HAP-1 (cell line): Measurements from ENCODE around the gene COL8A1.
A peak's percentile ranks its signal among the peaks of the same experiment; 100 is the strongest.

Experiments
- DNase-seq, 2 experiments: peaks; one replicate each; pipeline ENCODE4 v3.0.0-alpha.2; 2016 to 2020; ENCODE audit warnings: low spot score in 2 of 2
- H3K27me3 ChIP-seq: fragments of 250-450 bp; sonication (Bioruptor Pico); 2 replicates; pipeline ENCODE4 v1.5.1; 2020; ENCODE audit warnings: low read depth, mild to moderate bottlenecking, moderate library complexity
- H3K36me3 ChIP-seq: fragments of 250-450 bp; sonication (Bioruptor Pico); replicated peaks from 2 replicates; pipeline ENCODE4 v1.5.1; 2020; ENCODE audit warnings: mild to moderate bottlenecking
- H3K4me1 ChIP-seq: fragments of 250-450 bp; sonication (Bioruptor Pico); 2 replicates; pipeline ENCODE4 v1.5.1; 2020; ENCODE audit warnings: mild to moderate bottlenecking
- H3K4me3 ChIP-seq: fragments of 250-450 bp; sonication (Bioruptor Pico); 2 replicates; pipeline ENCODE4 v1.5.1; 2020; ENCODE audit warnings: mild to moderate bottlenecking, moderate library complexity
- H3K9me3 ChIP-seq: fragments of 250-450 bp; sonication (Bioruptor Pico); 2 replicates; pipeline ENCODE4 v1.5.1; 2020; ENCODE audit warnings: mild to moderate bottlenecking, moderate library complexity
- in situ Hi-C: fragments of 300-500 bp; cut with MboI; formaldehyde crosslinking; loops from 3 replicates; pipeline ENCODE4 v1.14.3; 2020; ENCODE audit warnings: low sequenced_read_pairs, inconsistent platforms, mixed read lengths

Gene COL8A1

DNA sequence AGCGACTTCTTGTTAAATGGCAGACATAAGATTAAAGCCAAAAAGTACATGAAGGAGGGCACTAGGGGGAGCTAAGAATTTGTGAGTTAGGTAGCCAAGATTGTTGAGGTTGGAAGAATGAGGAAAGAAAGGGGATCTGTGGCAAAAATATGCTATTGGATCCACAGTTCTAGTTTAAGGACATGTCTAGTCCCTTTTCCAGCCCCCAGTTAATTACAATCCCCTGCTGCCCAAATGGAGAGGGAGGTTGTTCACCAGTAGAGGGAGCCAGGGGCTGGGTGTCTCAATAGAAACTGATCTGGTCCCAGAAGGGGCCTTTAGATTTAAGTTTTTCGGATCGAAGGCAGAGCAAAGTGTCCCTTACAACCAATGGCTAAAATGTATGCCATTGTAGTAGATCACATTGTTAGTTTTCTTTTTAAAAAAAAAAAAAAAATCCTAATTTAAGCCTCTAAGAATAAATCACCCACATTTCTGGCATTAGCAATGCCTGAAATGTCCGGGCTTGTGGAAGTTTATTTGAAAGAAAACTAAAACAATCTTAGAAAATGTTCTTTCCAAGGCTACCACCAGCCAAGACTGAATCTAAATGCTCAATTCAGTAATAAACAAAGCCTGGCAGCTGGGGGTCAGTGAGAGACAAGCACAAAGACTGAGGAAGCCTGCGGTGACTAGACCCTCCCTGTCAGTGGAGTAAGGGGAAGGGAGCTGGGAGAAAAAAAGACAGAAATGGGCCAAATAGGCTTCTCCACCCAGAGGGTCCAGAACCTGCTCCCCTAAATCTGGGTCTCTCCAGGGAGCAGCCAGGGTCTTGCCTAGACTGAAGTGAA is 7.1 kb downstream of the COL8A1 start:
- in situ Hi-C loops: no loop called here
- no peaks in the 10 kb centered on the region for H3K9me3 ChIP-seq
- H3K36me3 ChIP-seq: no peaks in the 10 kb centered on the region
- no peak overlapping the region for H3K4me3 ChIP-seq
- DNase-seq: peak; percentile 6 to 61
- peaks cover 25% of the 10 kb centered on the region for H3K27me3 ChIP-seq
- no peaks in the 10 kb centered on the region for H3K4me1 ChIP-seq

DNA sequence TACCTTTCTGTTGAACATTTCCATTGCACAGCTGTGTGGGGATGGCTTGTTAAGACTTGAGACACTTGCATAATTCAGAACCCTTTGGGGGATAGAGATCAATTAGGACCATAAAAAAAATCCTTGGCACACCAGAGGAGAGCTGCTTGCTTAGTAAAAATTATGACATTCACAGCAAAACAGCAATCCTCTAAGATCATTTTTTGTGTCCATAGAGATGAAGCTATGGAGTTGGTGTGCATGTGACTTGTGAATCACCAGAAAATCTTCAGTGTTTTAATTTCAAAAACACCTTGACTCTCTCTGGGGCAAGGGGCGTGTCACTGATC is 7.7 kb downstream of the COL8A1 start:
- Histone ChIP-seq H3K4me1 (no peaks in the 10 kb centered on the region), H3K4me3 (no peak overlapping the region), H3K36me3 (no peaks in the 10 kb centered on the region), H3K9me3 (no peaks in the 10 kb centered on the region), H3K27me3 (peaks cover 20% of the 10 kb centered on the region)
- no peak for DNase-seq
- in situ Hi-C loops: no loop called here

DNA sequence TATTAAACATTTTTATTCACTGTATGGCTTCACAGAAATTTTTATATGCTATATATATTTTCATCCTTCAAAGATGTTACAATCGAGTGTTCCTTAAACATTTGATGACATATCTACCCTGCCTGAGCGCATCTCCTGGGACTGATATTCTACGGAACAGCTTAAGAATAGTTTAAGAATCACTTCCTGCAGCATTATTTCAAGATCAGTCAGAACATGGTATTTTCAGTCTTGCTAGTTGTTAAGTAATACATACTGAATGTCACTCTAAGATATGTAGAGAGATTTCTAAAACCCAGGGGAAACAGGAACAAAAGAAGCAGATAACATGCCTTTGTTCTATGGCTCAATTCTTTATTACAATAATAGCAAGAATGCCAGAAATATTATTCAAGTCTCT is 8.7 kb downstream of the COL8A1 start:
- Histone ChIP-seq H3K9me3 (no peaks in the 10 kb centered on the region), H3K4me1 (no peaks in the 10 kb centered on the region), H3K36me3 (no peaks in the 10 kb centered on the region), H3K4me3 (no peak overlapping the region), H3K27me3 (peaks cover 17% of the 10 kb centered on the region)
- no peak for DNase-seq
- in situ Hi-C loops: no loop called here

DNA sequence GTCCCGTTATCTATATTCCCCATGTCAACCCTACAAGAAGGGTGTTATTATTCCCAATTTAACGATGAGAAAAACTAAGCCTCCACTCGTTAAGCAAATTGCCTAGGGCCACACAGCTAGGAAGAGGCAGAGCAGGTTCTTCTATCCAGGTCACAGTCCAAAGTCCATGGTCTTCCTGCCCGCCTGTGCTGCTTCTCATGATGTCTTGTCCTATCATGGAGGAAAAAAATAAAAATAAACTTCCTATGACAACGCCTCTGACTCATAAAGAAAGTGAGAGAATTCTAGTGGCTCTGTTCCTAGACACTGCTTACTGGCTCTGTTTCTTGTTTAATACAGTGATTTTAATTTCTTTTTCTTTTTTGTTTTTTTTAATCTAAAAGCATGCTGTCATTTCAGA is 9.7 kb downstream of the COL8A1 start:
- Histone ChIP-seq H3K4me3 (no peak overlapping the region), H3K36me3 (no peaks in the 10 kb centered on the region), H3K4me1 (no peaks in the 10 kb centered on the region), H3K27me3 (peaks cover 20% of the 10 kb centered on the region), H3K9me3 (no peaks in the 10 kb centered on the region)
- in situ Hi-C loops: no loop called here
- no peak for DNase-seq

GRCh38 chr3:99648516-99648915 is 10.1 kb downstream of the COL8A1 start:
- DNase-seq: no peak
- Histone ChIP-seq H3K9me3 (no peaks in the 10 kb centered on the region), H3K36me3 (no peaks in the 10 kb centered on the region), H3K4me3 (no peak overlapping the region), H3K4me1 (no peaks in the 10 kb centered on the region), H3K27me3 (peaks cover 20% of the 10 kb centered on the region)
- in situ Hi-C loops: no loop called here

DNA sequence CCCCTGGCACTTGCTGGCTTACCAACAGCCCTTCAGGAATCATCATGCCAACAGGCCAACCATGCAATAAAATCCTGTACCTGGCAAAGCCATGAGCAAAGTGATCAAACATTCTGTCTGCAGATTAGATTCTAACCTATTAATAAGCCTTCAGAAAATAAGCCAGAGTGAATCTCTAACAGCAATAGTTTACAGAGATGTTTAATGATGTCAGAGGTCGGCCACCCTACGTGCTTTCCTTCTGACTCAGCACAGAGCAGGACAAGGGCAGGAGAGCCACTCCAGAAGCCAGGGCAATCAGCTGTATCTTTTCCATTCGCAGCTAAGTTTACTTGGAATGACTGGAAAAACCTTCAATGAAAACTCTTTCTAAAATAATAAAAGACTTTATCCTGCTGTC is 13.1 kb downstream of the COL8A1 start:
- no peaks in the 10 kb centered on the region for H3K36me3 ChIP-seq
- no peaks in the 10 kb centered on the region for H3K9me3 ChIP-seq
- H3K4me1 ChIP-seq: no peaks in the 10 kb centered on the region
- in situ Hi-C loops: no loop called here
- H3K4me3 ChIP-seq: no peak overlapping the region
- peaks cover 16% of the 10 kb centered on the region for H3K27me3 ChIP-seq
- DNase-seq: no peak

DNA sequence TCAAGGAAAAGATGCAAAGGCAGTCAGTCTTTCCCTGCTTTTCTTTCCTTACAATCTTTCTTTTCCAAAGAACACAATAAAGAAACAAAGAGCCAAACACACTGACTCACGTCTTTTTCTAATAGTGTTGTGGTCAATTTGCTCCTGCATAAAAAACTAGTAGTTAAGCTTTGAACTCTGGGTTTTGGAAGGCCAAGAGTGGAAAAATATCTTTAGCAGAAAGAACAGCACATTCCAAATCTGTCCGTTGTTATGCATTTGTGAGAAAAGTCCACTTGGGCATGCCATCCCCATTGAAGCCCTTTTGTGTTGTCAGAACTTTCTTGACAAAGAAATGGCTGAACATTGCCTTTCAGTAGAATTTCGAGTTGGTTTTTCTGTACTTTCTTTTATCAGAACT is 18.2 kb downstream of the COL8A1 start:
- no peaks in the 10 kb centered on the region for H3K36me3 ChIP-seq
- in situ Hi-C loops: no loop called here
- no peak overlapping the region for H3K4me3 ChIP-seq
- peaks cover 5% of the 10 kb centered on the region; the same call in 1 of the 2 replicates for H3K4me1 ChIP-seq
- DNase-seq: peak in 1 of 2 experiments; percentile 15
- no peaks in the 10 kb centered on the region for H3K9me3 ChIP-seq
- peaks cover 3% of the 10 kb centered on the region; the same call in 1 of the 2 replicates for H3K27me3 ChIP-seq

DNA sequence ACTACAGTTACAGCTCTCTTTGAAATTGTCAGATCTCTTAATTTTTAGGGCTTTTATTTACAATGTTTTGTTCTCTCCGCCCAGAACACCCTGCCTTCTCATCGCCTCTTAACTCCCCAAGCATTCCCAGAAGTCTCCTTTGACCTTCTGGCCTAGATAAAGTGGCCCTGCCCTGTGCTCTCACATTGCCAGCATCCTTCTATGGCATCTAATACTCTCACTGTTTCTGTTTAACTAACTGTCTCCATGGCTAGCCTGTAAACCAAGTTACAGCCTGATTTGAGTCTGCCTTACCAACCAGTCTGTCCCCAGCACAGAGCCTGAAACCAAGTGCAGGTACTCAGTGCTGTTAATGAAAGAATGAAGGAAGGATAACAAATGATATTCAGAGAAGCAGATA is 19.9 kb downstream of the COL8A1 start:
- in situ Hi-C loops: no loop called here
- DNase-seq: no peak
- Histone ChIP-seq H3K36me3 (no peaks in the 10 kb centered on the region), H3K4me3 (no peak overlapping the region), H3K9me3 (no peaks in the 10 kb centered on the region), H3K27me3 (no peaks in the 10 kb centered on the region), H3K4me1 (peaks cover 5% of the 10 kb centered on the region; the same call in 1 of the 2 replicates)

GRCh38 chr3:99659032-99659431 is 20.6 kb downstream of the COL8A1 start:
- DNase-seq: no peak
- H3K4me1 ChIP-seq: peaks cover 5% of the 10 kb centered on the region; the same call in 1 of the 2 replicates
- in situ Hi-C loops: no loop called here
- no peak overlapping the region for H3K4me3 ChIP-seq
- H3K27me3 ChIP-seq: no peaks in the 10 kb centered on the region
- no peaks in the 10 kb centered on the region for H3K36me3 ChIP-seq
- H3K9me3 ChIP-seq: no peaks in the 10 kb centered on the region

GRCh38 chr3:99659951-99660350 is 21.6 kb downstream of the COL8A1 start:
- in situ Hi-C loops: no loop called here
- Histone ChIP-seq H3K4me3 (no peak overlapping the region), H3K27me3 (no peaks in the 10 kb centered on the region), H3K9me3 (no peaks in the 10 kb centered on the region), H3K4me1 (peaks cover 5% of the 10 kb centered on the region; the same call in 1 of the 2 replicates), H3K36me3 (no peaks in the 10 kb centered on the region)
- DNase-seq: no peak

DNA sequence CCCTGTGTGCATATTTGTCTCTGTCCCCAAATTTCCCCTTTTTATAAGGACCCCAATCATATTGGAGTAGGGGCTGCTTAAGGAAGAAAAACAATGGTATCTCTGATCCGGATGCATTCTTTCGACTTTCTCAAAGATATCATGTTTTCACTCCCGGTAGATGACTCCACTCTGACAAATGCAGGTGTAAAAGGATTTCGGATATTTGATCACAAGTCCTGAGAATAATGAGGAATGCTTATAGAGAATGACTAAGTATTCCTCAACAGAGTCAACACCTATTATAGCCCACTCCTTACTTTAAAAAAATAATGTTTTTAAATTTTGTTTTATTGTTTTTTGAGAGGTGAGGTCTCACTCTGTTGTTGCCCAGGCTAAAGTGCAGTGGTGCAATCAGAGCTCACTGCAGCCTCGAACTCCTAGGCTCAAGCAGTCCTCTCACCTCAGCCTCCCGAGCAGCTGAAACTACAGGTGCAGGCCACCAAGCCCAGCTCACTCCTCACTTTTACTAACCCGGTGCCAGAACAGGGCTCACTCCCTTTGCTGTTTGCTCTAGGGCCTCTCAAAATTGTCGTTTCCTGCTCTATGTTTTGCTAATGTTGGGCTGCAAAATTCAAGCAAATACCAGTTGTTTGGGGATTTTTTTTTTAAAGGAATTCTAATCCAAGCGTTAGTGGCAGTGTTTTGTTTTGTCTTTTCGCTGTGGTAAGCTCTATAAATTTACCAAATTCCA is 24.6 kb downstream of the COL8A1 start:
- peaks cover 9% of the 10 kb centered on the region; the same call in 1 of the 2 replicates for H3K27me3 ChIP-seq
- no peaks in the 10 kb centered on the region for H3K36me3 ChIP-seq
- H3K4me3 ChIP-seq: no peak overlapping the region
- no peak for DNase-seq
- H3K4me1 ChIP-seq: no peaks in the 10 kb centered on the region
- in situ Hi-C loops: no loop called here
- H3K9me3 ChIP-seq: no peaks in the 10 kb centered on the region

DNA sequence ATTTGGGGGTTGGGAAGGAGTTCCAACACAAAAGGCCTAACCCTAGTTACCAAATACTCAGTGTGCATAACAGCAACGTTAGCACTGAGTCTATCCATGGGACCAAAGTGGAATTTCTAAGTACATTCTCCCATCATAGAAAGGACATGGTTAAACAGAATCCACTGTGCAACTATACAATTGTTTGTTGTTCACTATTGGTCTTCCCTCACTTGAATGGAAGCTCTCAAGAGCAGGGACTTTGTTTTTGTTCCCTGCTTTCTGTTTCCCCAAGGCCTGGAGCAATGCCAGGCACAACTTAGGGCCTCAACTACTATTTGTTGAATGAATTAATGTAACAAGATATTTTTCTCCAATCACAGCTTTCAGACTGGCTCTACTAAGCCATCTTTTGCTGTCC is 25.6 kb downstream of the COL8A1 start:
- peaks cover 9% of the 10 kb centered on the region; the same call in 1 of the 2 replicates for H3K27me3 ChIP-seq
- no peaks in the 10 kb centered on the region for H3K9me3 ChIP-seq
- in situ Hi-C loops: no loop called here
- H3K36me3 ChIP-seq: no peaks in the 10 kb centered on the region
- no peak for DNase-seq
- H3K4me1 ChIP-seq: no peaks in the 10 kb centered on the region
- H3K4me3 ChIP-seq: no peak overlapping the region

DNA sequence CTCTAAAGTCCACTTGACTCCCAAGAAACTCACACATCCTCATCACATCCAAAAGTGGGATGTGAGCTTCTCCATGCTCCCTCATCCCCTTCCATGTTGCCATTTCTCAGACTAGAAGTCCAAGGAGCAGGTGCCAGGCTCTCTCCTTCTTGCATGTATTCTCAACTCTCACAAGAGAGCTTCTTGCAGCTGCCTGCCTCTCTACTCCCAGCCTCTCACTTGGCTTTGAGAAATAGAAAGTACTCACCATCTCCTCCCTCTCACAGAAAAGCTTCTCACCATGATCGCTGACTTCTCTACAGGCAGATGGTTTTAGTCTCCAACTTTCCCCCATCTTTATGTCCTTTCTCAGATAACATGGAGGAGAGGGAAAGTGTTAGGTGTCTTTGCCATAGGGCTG is 26.6 kb downstream of the COL8A1 start:
- H3K4me3 ChIP-seq: no peak overlapping the region
- H3K9me3 ChIP-seq: no peaks in the 10 kb centered on the region
- in situ Hi-C loops: no loop called here
- no peak for DNase-seq
- no peaks in the 10 kb centered on the region for H3K4me1 ChIP-seq
- no peaks in the 10 kb centered on the region for H3K36me3 ChIP-seq
- peaks cover 9% of the 10 kb centered on the region; the same call in 1 of the 2 replicates for H3K27me3 ChIP-seq

GRCh38 chr3:99666201-99666600 is 27.8 kb downstream of the COL8A1 start:
- peaks cover 9% of the 10 kb centered on the region; the same call in 1 of the 2 replicates for H3K27me3 ChIP-seq

More at GRCh38 chr3:99666201-99666600, 27.8 kb downstream of the COL8A1 start:
- Histone ChIP-seq H3K4me3 (no peak overlapping the region), H3K4me1 (no peaks in the 10 kb centered on the region), H3K9me3 (no peaks in the 10 kb centered on the region), H3K36me3 (no peaks in the 10 kb centered on the region)
- in situ Hi-C loops: no loop called here
- DNase-seq: no peak
